Measurements from ENCODE around the gene CD180. TPM values are rescaled to one million over a fixed set of nuclear protein-coding genes. Genes with fewer than 3 reads are reported as not detected.
A peak's percentile ranks its signal among the peaks of the same experiment; 100 is the strongest.

CD180 gene
- total RNA-seq, 1 experiment from 2014 or later = not detected

- peak overlapping the region; percentile 50 for H2AFZ ChIP-seq (ENCODE audit: low read depth, low read length, poor library complexity, severe bottlenecking)
- TF ChIP-seq JUND (IDR thresholded peaks at IDR 0.05) = no peak
- TF ChIP-seq RAD21 (IDR thresholded peaks at IDR 0.05; ENCODE audit: low read depth) = peak; percentile 72
- peak; percentile 59 for TF ChIP-seq POLR2A (IDR thresholded peaks at IDR 0.05; ENCODE audit: borderline replicate concordance, extremely low read depth, insufficient read depth, insufficient read length)
- TF ChIP-seq CTCF (IDR thresholded peaks at IDR 0.05 in 2 of 3, conservative IDR thresholded peaks at IDR 0.05 in 1 of 3; ENCODE audit: borderline replicate concordance in 1 of 3, insufficient read depth in 1 of 3, low read depth in 2 of 3, low read length in 2 of 3) = peak; percentile 72 to 80 (median 77)
- peak; percentile 77 for TF ChIP-seq TCF7L2 (IDR thresholded peaks at IDR 0.05; ENCODE audit: borderline replicate concordance, extremely low read depth, insufficient read depth, insufficient read length)
- no peak for TF ChIP-seq YY1 (IDR thresholded peaks at IDR 0.05; ENCODE audit: extremely low read depth, insufficient replicate concordance, low read depth, low read length)
- no peak for TF ChIP-seq SP1 (IDR thresholded peaks at IDR 0.05; ENCODE audit: low read depth)
- TF ChIP-seq SRF (IDR thresholded peaks at IDR 0.05; ENCODE audit: low read depth) = no peak
- peak; percentile 48; the same call in 1 of the 2 replicates for TF ChIP-seq CBX3 (IDR thresholded peaks at IDR 0.05; ENCODE audit: low read depth)
- TF ChIP-seq POLR2AphosphoS5 (IDR thresholded peaks at IDR 0.05; ENCODE audit: low read depth, low read length) = no peak
- TF ChIP-seq MAX (IDR thresholded peaks at IDR 0.05) = no peak; the same call in 1 of the 2 replicates
- no peak; the same call in 1 of the 2 replicates for TF ChIP-seq ZFX (IDR thresholded peaks at IDR 0.05)
- TF ChIP-seq SIN3A (IDR thresholded peaks at IDR 0.05; ENCODE audit: low read depth) = no peak
- peak; percentile 75 for TF ChIP-seq EGR1 (IDR thresholded peaks at IDR 0.05; ENCODE audit: low read depth)
- no peak for TF ChIP-seq EZH2 (IDR thresholded peaks at IDR 0.05)
- no peak for TF ChIP-seq ATF3 (IDR thresholded peaks at IDR 0.05)
- no peak for TF ChIP-seq ZNF274 (IDR thresholded peaks at IDR 0.05; ENCODE audit: low read depth, low read length)
- CTCF ChIA-PET = interaction anchor here (0.7 to 3.0 kb wide), 16 partner anchors 8 to 1087 kb away, joined by 3 to 20 read pairs (median 3); no protein-coding TSS in a partner anchor
- H3K79me2 ChIP-seq (ENCODE audit: insufficient read depth, low read length) = no peaks in the 10 kb centered on the region
- H3K4me2 ChIP-seq (ENCODE audit: low read length) = peak overlapping the region; percentile 75
- peaks cover 10 to 22% of the 10 kb centered on the region in 2 experiments for H3K4me1 ChIP-seq (ENCODE audit: control insufficient read depth in 1 of 2, insufficient read depth in 2 of 2, low read length in 2 of 2)
- peak overlapping the region; percentile 62 for H3K9ac ChIP-seq (ENCODE audit: low read length)
- H3K27me3 ChIP-seq (ENCODE audit: insufficient read depth, low read length) = no peaks in the 10 kb centered on the region
- peak overlapping the region; percentile 65 for H3K27ac ChIP-seq (ENCODE audit: low read depth, low read length)
- H3K9me3 ChIP-seq (ENCODE audit: control insufficient read depth in 1 of 2, insufficient read depth in 1 of 2, low read depth in 1 of 2, low read length in 2 of 2) = no peaks in the 10 kb centered on the region
- POLR2A ChIA-PET = interaction anchor here (0.7 kb wide), 1 partner anchor 16 kb away, joined by 4 read pairs; no protein-coding TSS in a partner anchor
- H4K20me1 ChIP-seq (ENCODE audit: insufficient read depth) = no peaks in the 10 kb centered on the region
- BruUV-seq (replicated peaks) = no TSS peak
- peak; percentile 73 for DNase-seq (ENCODE audit: low read depth, low spot score)
- H3K4me3 ChIP-seq (replicated peaks in 1 of 2; ENCODE audit: low read depth in 1 of 2, low read length in 2 of 2) = peak overlapping the region; percentile 37 to 51
- H3K9me2 ChIP-seq (ENCODE audit: insufficient read depth) = no peaks in the 10 kb centered on the region
- RAD21 ChIA-PET (ENCODE audit: low non-redundant PET in 1 of 2, low total read pairs in 2 of 2, uncharacterized antibody in 2 of 2, unreplicated experiment in 2 of 2) = interaction anchor here (0.9 to 1.0 kb wide), 2 partner anchors 43 to 1087 kb away, joined by 3 read pairs; no protein-coding TSS in a partner anchor
- intact Hi-C loops (cut with micrococcal nuclease) = loop anchor here (1.0 kb wide), 1 partner anchor 44 kb away; no protein-coding TSS in a partner anchor
- ATAC-seq = peak; percentile 86
- no peaks in the 10 kb centered on the region for H3K36me3 ChIP-seq (ENCODE audit: control insufficient read depth in 1 of 2, insufficient read depth in 2 of 2, low read length in 2 of 2)
These were observed 30.8 kb downstream of the CD180 start for GRCh38 chr5:67165526-67166459.

Measured in HCT116 (cell line).